ENCODE measurements around the gene P4HA1.

GRCh38 chr10:73141603-73142002 is 44.9 kb upstream of the P4HA1 start:
- TF ChIP-seq CTCF (IDR thresholded peaks at IDR 0.05) (no peak), TCF7L2 (IDR thresholded peaks at IDR 0.05; ENCODE audit: low read depth, low read length) (no peak)
